GM12892 (cell line): ENCODE results near the gene ROR1.

ENCODE experiments used
- DNase-seq: peaks from one replicate; pipeline ENCODE4 v3.0.0; 2011; ENCODE audit not compliant: insufficient read length
- FAIRE-seq: peaks from 2 replicates; lab custom pipeline; 2011; peaks lifted over from hg19 to GRCh38; lab: Jason Lieb, UNC
- POLR2A ChIP-seq: IDR thresholded peaks from 2 replicates; pipeline ENCODE4 v1.6.1; 2011; ENCODE audit warnings: low read depth, low read length, control low read depth
- POLR2AphosphoS5 ChIP-seq: IDR thresholded peaks from 2 replicates; pipeline ENCODE4 v1.6.1; 2011; ENCODE audit warnings: low read depth, low read length, control low read depth
- TAF1 ChIP-seq: IDR thresholded peaks from 2 replicates; pipeline ENCODE4 v1.6.1; 2011; ENCODE audit warnings: low read depth, mild to moderate bottlenecking, control low read depth, low read length, borderline replicate concordance

The ROR1 gene

GRCh38 chr1:63868268-63868781, 94.5 kb downstream of the ROR1 start:
- no peak for FAIRE-seq
- TF ChIP-seq TAF1 = no peak
- TF ChIP-seq POLR2A = no peak
- TF ChIP-seq POLR2AphosphoS5 = no peak
- no peak for DNase-seq

GRCh38 chr1:63870152-63870551, 96.3 kb downstream of the ROR1 start:
- FAIRE-seq (no peak), DNase-seq (no peak)
- no peak for TF ChIP-seq POLR2AphosphoS5
- TF ChIP-seq POLR2A = no peak
- TF ChIP-seq TAF1 = no peak

- DNase-seq (no peak), FAIRE-seq (no peak)
- TF ChIP-seq TAF1 = no peak
- no peak for TF ChIP-seq POLR2AphosphoS5
- TF ChIP-seq POLR2A = no peak
Observed at GRCh38 chr1:63871463-63871862, 97.6 kb downstream of the ROR1 start.

- no peak for DNase-seq
- TF ChIP-seq POLR2AphosphoS5 (no peak), POLR2A (no peak), TAF1 (no peak)
- FAIRE-seq = no peak
Observed at GRCh38 chr1:63873751-63874150, 99.9 kb downstream of the ROR1 start.

GRCh38 chr1:63874278-63874880, 100.6 kb downstream of the ROR1 start:
- TF ChIP-seq POLR2AphosphoS5 (no peak), TAF1 (no peak), POLR2A (no peak)
- no peak for FAIRE-seq
- DNase-seq = no peak

- DNase-seq = no peak
- FAIRE-seq = no peak
Observed at GRCh38 chr1:63875636-63876035, 101.8 kb downstream of the ROR1 start.

GRCh38 chr1:63877021-63877767, 103.4 kb downstream of the ROR1 start:
- TF ChIP-seq TAF1 (no peak), POLR2AphosphoS5 (no peak), POLR2A (no peak)
- FAIRE-seq (no peak), DNase-seq (no peak)

More at GRCh38 chr1:63875636-63876035, 101.8 kb downstream of the ROR1 start:
- TF ChIP-seq TAF1 = no peak
- TF ChIP-seq POLR2AphosphoS5 = no peak
- no peak for TF ChIP-seq POLR2A

- no peak for FAIRE-seq
- TF ChIP-seq POLR2A (no peak), POLR2AphosphoS5 (no peak), TAF1 (no peak)
- DNase-seq = no peak
Observed at GRCh38 chr1:63877816-63878215, 104.0 kb downstream of the ROR1 start.

- TF ChIP-seq TAF1 (no peak), POLR2AphosphoS5 (no peak), POLR2A (no peak)
- DNase-seq (no peak), FAIRE-seq (no peak)
Observed at GRCh38 chr1:63878932-63879331, 105.1 kb downstream of the ROR1 start.

- no peak for FAIRE-seq
- DNase-seq = no peak
- TF ChIP-seq POLR2AphosphoS5 (no peak), POLR2A (no peak), TAF1 (no peak)
Observed at GRCh38 chr1:63880958-63881576, 107.2 kb downstream of the ROR1 start.

- no peak for DNase-seq
- TF ChIP-seq POLR2A (no peak), POLR2AphosphoS5 (no peak), TAF1 (no peak)
- FAIRE-seq = no peak
Observed at GRCh38 chr1:63882048-63882704, 108.4 kb downstream of the ROR1 start.
